ENCODE results near the gene DNAH9.

DNAH9 gene

DNA sequence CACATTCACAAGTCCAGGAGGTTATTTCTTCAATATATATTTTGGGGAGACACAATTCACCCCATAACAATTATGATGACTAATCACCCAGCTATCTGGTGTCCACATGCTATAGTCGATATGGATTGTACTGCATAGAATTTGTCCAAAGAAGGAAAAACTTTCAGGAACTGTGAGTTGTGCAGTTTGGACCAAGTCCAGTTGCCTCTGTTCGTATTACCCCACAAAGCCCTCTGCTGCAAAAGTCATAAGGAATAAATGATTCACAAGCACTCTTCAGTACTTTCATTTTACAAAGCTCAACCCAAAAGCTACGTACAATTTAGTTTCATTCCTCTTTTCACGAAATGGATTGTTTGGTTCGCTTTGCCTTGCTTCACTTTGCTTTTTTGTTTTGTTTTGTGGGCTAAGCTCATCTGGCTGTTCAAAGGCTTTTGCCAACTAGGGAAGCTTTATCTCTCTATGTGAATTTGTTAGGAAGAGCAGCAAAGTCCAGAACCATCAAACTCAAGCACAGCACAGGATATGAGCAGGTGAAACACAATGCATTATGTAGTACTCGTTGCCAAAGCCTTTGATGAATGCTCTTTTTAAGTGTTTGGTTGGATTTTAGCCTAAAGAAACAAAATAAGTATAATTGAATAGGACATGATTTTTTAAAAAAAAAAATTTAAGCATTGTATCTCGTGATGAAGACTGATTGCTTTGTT is 300.4 kb downstream of the DNAH9 start:
- in situ Hi-C loops (cut with HindIII; ENCODE audit: low pct_unique_long_range_greater_than_20kb, low sequenced_read_pairs) = no loop called here
- DNase-seq (ENCODE audit: low read depth in 1 of 2, low spot score in 1 of 2) = no peak
- no peak for TF ChIP-seq JUND (IDR thresholded peaks at IDR 0.05; ENCODE audit: low read depth)

DNA sequence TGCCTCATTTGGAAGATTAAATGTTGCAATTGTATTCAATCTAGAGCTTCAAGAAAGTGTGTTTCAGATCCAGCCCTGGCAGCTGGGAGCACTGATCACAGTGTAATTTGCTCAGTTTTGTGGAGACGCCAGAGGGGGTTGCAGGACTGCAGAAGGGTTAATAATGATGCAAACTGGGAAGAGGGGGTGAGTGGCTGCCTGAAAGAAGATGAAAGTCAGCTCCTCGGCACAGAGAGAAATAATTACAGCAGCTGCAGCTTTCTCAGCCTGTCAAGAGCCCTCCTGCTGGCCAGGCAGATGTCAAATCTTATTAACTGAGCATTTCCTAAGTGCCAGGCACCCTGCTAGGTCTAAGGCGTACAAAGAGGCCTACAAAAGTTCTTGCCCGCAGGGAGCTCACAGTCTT is 301.3 kb downstream of the DNAH9 start:
- no peak for TF ChIP-seq JUND (IDR thresholded peaks at IDR 0.05; ENCODE audit: low read depth)
- no peak for DNase-seq (ENCODE audit: low read depth in 1 of 2, low spot score in 1 of 2)
- in situ Hi-C loops (cut with HindIII; ENCODE audit: low pct_unique_long_range_greater_than_20kb, low sequenced_read_pairs) = no loop called here

DNA sequence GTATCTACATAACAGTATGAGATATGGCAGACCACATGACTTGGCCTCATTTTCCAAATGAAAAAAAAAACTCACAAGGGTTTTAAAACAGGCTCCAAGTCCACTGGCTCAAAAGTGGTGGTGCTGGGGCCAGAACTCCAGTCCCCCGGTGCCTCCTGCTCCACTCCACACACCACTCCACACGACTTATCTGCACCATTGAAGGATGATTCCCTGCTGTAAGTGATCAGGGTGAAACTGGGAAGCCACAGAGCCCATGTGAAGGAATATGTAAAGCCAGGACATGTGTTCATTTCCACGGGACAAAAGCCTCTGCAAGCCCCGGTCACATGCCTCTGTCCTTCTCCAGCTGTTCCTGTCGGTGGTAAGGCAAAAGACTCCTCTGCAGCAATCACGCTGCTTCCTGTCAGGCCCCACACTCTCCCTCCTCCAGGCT is 301.8 kb downstream of the DNAH9 start:
- TF ChIP-seq JUND (IDR thresholded peaks at IDR 0.05; ENCODE audit: low read depth) = no peak
- in situ Hi-C loops (cut with HindIII; ENCODE audit: low pct_unique_long_range_greater_than_20kb, low sequenced_read_pairs) = no loop called here
- DNase-seq (ENCODE audit: low read depth in 1 of 2, low spot score in 1 of 2) = no peak

DNA sequence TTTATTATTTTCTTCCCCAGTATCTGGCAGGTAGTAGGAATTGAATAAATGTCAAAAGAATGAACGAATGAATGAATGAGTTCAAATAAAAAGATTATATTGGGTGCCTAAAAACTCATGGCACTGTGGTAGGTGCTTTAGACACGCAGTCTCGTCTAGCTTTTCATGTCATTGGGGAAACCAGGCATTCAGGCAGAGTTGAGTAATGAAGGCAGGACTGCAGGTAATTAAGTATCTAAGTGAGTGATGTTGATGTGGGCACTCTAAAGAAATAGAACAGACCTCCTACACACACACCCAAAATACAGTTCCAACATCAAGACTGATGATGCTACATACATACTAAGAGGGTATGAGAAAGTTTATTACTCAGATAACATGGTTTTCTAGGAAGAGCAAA is 302.4 kb downstream of the DNAH9 start:
- no peak for DNase-seq (ENCODE audit: low read depth in 1 of 2, low spot score in 1 of 2)
- no peak for TF ChIP-seq JUND (IDR thresholded peaks at IDR 0.05; ENCODE audit: low read depth)
- in situ Hi-C loops (cut with HindIII; ENCODE audit: low pct_unique_long_range_greater_than_20kb, low sequenced_read_pairs) = no loop called here

DNA sequence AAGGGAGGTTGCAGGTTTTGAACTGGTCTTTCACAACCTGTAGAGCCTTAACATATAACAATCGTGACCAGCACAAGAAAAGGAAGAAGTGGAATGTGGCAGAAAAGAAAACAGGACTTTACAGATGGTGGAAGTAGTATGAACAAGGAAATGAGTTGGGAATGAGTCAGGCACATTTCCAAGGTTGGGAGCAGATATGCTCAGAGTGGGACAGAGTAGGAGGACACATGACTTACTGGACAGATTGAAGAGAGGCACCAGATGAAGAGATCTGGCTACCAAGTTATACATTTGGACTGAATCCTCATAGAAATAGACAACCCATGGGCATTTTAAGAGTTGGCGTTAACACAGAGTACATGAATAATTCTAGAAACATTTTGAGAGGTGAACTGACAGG is 303.7 kb downstream of the DNAH9 start:
- in situ Hi-C loops (cut with HindIII; ENCODE audit: low pct_unique_long_range_greater_than_20kb, low sequenced_read_pairs) = no loop called here
- DNase-seq (ENCODE audit: low read depth in 1 of 2, low spot score in 1 of 2) = no peak
- no peak for TF ChIP-seq JUND (IDR thresholded peaks at IDR 0.05; ENCODE audit: low read depth)

DNA sequence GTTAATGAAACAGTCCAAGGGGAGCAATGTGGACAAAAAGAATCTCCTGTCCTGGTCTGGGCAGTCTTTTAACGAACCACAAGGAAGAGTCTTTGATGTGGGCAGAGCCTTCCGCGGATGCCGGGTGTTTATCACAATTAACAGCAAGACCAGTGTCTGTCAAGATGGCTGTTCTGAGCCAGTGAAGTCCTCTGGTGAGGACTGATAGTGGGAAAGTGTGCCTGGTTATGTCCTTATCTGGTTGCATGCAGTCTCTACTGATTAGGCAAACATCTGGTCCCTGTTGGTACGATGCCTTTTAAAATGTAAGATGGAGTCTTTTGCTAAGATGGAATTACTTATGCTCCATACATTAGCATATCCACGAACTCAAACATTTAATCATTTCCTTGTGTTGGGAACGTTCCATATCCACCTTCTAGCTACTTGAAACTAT is 310.5 kb downstream of the DNAH9 start:
- no peak for TF ChIP-seq JUND (IDR thresholded peaks at IDR 0.05; ENCODE audit: low read depth)
- no peak for DNase-seq (ENCODE audit: low read depth in 1 of 2, low spot score in 1 of 2)
- in situ Hi-C loops (cut with HindIII; ENCODE audit: low pct_unique_long_range_greater_than_20kb, low sequenced_read_pairs) = no loop called here

DNA sequence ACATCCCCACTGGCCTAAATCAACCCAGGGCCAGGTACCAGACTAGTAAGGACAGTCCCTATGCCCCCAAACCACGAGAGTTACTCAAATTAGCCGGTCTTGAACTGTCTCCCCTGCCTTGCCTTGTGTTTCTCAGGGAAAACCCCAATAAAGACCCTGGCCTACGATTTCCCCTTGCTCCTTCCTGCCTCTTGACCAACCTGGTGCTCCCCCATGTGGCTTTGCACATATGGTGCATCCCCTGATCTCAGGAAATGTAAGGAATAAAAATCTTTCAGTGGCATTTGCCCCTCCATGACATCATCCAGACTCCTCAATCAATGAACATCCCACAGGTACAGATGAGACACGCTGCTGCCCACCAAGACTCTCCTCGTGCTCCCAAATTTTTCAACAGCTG is 311.1 kb downstream of the DNAH9 start:
- no peak for TF ChIP-seq JUND (IDR thresholded peaks at IDR 0.05; ENCODE audit: low read depth)
- no peak for DNase-seq (ENCODE audit: low read depth in 1 of 2, low spot score in 1 of 2)
- in situ Hi-C loops (cut with HindIII; ENCODE audit: low pct_unique_long_range_greater_than_20kb, low sequenced_read_pairs) = no loop called here

DNA sequence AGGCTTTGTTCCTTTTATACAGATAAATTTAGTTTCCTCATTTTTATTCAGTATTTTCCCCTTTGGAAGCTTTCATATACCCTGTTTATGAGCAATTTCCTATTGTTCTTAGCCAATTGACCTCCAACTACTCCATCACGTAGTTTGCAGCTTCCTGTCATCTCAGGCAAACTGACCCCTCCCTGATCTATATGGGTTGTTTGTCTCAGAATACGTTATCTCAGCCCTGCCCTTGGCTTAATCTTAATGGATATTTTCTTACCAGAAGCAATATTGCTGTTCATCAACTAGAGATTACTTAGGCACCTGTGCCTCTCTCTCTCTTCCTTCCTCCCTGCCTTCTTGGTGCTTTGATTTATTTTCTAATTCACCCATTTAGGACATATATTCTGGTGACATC is 317.8 kb downstream of the DNAH9 start:
- in situ Hi-C loops (cut with HindIII; ENCODE audit: low pct_unique_long_range_greater_than_20kb, low sequenced_read_pairs) = no loop called here
- no peak for TF ChIP-seq JUND (IDR thresholded peaks at IDR 0.05; ENCODE audit: low read depth)
- DNase-seq (ENCODE audit: low read depth in 1 of 2, low spot score in 1 of 2) = no peak

DNA sequence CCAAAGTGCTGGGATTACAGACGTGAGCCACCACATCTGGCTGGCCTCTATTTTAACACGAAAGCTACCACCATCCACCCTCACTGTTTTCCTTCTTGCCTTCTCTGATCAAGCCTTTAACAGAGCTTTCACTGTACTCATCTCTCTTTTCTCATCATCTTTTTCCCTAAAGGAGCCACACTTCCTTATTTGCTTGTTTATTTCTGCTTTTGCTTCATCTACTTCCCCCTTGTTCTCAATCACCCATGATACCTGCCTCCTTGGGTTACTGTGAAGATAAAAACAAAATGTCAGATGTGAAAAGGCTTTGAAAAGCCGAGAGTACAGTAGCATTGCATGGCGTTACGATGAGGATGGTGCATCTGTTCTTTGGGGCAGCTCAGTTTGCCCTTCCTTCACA is 319.1 kb downstream of the DNAH9 start:
- in situ Hi-C loops (cut with HindIII; ENCODE audit: low pct_unique_long_range_greater_than_20kb, low sequenced_read_pairs) = no loop called here
- no peak for DNase-seq (ENCODE audit: low read depth in 1 of 2, low spot score in 1 of 2)
- no peak for TF ChIP-seq JUND (IDR thresholded peaks at IDR 0.05; ENCODE audit: low read depth)

DNA sequence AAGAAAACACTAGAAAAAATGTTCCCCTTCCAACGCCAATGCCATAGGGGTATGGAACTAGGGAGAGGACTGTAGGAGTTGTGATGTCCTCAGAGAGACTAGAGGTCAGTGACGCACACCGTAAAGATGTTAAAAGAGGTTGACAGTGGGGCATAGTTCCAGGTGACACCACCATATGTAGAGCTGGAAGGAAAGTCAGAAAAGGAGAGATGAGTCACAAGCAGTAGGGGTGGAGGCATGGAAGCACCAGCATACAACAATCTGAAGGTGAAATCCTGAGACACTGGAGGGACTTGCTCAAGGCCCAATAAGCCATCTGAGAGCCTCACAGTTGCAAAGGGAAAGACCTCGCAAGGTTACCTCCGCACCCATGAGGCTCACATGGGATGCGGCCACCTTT is 323.0 kb downstream of the DNAH9 start:
- in situ Hi-C loops (cut with HindIII; ENCODE audit: low pct_unique_long_range_greater_than_20kb, low sequenced_read_pairs) = no loop called here
- TF ChIP-seq JUND (IDR thresholded peaks at IDR 0.05; ENCODE audit: low read depth) = no peak
- DNase-seq (ENCODE audit: low read depth in 1 of 2, low spot score in 1 of 2) = no peak

DNA sequence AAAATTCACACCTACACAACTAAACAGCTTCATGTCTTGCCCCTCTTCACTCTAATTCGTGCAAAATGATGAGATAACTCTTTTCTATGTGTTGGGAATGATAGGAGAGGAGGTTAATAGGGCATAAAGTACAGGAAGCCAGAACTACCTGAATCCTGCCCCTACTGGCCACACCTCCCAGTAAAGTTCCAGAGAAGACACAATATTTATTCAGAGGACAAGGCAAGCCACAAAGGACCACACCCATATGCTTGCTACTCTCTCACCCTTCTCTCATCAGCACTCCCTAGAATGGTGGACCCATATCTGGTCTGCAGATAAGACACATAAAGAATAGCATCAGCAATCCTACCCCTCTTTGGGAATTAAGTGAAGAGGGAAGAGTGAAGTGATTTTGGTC is 324.4 kb downstream of the DNAH9 start:
- in situ Hi-C loops (cut with HindIII; ENCODE audit: low pct_unique_long_range_greater_than_20kb, low sequenced_read_pairs) = no loop called here
- DNase-seq (ENCODE audit: low read depth in 1 of 2, low spot score in 1 of 2) = no peak
- TF ChIP-seq JUND (IDR thresholded peaks at IDR 0.05; ENCODE audit: low read depth) = no peak

DNA sequence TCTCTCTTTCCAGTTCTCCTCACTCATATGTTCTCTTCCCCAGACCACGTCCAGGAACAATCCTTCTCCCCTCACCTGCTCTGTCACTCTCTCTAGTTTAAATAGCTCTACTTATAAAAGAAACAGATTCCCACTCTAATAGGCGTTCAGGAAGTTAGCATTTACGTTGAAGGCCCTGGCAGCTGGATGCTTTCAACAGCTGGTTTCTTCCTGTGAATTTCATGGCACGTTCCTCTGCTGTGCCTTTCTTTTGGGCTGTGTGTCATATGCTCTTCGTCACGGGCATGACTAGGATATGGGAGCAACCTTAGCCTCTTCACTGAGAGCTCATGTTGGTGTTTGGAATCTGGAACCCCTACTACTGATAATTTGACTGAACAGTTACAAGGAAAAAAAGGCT is 325.8 kb downstream of the DNAH9 start:
- in situ Hi-C loops (cut with HindIII; ENCODE audit: low pct_unique_long_range_greater_than_20kb, low sequenced_read_pairs) = no loop called here
- no peak for DNase-seq (ENCODE audit: low read depth in 1 of 2, low spot score in 1 of 2)
- TF ChIP-seq JUND (IDR thresholded peaks at IDR 0.05; ENCODE audit: low read depth) = no peak

DNA sequence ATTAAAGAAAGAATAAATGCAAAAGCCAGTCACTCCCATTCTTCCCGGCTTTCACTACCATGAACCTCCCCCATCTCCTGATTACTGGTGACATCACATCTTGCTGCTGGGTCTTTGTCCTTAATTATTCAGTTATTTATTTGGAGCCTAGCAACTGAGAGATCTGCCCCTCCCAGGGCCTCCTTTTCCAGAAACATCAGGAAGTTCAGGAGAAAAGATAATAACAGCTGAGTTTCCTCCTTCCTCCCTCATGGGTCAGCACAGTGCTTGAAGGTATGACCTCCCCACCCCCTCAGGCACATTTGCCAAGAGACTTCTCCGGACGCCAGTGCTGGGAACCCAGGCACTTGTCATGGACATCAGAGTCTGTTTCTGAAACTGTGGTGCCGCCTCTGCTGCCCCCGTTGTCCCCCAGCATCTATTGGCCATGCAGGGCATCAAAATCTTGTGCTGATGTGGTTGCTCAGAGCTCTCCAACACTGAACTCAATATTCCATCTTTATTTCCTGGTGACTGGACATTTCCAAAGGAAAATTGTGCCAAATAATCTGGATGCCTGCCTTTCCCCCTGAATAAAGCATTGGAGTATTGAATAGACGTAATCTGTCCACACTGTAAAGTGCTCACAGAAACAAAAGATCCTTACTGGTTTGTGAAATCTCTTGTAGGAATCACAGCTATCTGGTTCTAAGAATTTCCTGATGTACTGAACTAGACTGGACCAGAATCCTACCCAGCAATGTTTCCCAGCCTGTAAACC is 327.2 kb downstream of the DNAH9 start:
- no peak for DNase-seq (ENCODE audit: low read depth in 1 of 2, low spot score in 1 of 2)
- in situ Hi-C loops (cut with HindIII; ENCODE audit: low pct_unique_long_range_greater_than_20kb, low sequenced_read_pairs) = no loop called here
- TF ChIP-seq JUND (IDR thresholded peaks at IDR 0.05; ENCODE audit: low read depth) = no peak

Data from T47D (cell line).